HUDEP-2 (cell line): Measurements from ENCODE around the gene DNER.
"Not testable (repeated sequence)": the region's sequence is repeated elsewhere in the genome, so short reads cannot be mapped to it uniquely, and the experiment has no call there.

Experiments used
- DNase-seq, 76 experiments: peaks; one replicate each; lab custom pipeline; 2025; ENCODE audit not compliant: unreplicated experiment in 76 of 76; lab: John Stamatoyannopoulos, UW

The DNER gene

DNA sequence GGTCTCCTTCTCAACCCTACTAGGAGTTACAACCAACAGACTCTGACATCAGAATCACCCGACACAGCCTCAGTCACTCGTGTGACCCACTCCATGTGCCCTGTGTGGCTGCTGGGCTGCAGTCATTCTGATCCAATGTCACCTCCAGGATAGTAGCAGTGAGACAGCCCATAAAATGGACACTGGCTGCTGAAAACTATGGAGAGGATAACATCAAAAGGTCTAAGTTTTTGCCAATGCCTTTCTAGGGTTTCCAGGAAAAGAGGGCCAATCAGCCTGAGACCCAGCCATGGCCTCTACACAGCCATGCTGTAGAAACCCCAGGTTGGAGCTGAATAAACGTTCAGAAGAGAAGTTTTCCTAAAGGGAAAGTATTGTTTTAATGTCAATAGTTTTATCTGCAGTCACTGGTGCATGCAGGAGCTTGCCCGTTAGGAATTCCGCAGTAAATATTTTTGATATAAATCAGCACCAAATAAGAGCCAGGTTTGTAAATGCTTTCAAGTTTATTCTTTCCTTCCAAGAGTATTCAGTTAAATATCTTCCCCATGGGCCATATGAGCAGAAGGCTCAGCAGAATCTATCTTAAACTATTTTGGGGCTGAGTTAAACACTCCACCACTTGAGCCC lies 351.1 kb downstream of the DNER start:
- no peak for DNase-seq

DNA sequence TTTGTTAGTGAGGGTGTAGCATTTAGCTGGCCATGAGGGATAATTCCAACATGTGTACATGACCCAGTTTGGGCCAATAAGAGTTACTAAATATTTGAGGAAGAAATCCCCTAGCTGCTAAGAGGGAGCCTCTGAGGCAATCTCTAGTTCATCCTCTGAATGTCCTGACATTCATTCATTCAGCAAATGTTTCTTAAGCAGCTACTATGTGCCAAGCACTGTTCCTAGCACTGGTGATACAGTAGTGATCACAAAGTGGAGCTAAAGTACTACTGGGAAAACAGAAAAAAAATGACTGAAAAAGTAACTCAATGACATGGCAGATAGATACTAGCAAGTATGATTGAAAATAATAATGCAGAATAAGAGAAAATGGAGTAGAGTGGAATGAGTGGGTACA lies 363.5 kb downstream of the DNER start:
- DNase-seq = peak in 1 of 76 experiments; percentile 1

DNA sequence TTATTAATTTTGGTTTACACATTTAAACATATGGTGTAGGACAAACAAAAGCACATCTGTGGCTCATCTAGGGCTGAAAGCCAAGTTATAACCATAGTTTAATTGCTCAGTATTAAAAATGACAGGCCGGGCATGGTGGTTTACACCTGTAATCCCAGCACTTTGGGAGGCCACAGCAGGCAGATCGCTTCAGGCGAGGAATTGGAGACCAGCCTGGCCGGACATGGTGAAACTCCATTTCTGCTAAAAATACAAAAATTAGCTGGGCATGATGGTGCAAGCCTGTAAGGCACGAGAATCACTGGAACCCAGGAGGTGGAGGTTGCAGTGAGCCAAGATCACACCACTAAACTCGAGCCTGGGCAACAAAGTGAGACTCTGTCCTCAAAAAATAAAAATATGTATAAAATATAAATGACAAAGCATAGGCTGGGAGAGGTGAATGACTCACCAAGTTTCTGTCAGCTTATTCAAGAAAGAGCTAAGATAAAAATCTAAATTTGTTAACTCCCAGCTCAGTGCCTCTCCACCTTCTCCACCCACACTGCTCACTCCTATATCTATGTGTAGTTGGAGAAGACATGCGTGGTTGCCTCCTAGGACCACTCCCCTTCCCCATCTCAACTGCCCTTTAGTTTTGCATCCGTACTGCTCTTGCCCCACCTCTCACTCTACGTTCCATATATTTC lies 364.1 kb downstream of the DNER start:
- peak in 8 of 76 experiments; percentile 0 to 32 (median 6) for DNase-seq

DNA sequence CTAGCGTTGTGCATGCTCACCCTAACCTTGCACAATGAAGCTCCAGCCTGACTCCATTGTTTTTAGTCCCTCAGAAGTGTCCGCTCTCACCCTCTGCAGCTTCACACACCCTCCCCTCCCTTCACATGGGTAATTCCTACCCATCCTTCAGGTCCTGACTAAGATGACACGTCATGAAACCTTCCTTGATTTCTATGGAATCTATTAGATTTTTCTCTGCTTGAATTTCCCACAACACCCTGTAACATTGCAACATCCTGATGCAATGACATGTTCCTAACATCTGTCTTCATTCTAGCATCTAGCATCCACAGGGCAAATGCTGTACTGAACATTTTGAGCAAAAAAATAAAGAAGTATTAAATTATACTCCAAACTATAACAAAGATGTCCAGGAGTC lies 366.2 kb downstream of the DNER start:
- DNase-seq = no peak

DNA sequence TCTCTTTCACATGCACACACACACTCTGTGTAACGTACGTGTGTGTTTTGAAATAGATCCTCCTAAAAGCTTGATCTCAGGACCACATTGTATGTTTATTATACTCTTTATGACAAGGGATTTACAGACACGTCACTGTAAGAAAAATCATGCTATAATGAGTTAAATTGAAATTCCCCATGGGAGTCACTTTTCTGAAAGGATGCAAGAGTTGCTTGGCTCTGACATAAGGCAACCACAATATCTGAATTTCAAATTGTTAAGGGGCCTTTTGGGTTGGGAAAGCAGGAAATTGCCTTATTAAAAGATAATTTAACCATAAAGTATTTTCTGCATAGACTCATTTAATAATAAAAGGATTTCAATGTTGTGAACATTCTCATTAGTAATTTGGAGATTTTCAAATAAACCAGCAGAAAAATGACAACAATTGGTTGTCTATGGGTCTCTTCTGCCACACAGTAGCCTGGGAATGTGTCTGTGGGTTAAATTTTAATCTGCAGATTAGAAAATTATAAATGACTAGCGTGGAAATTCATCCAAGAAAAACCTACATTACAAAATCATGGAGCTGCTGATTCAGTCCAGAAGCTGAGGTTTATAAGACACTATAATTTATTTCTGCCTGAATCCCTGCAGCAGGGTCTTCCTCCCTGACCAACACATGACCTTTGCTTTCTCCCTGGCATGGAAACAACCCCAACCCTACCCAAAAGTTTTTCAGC lies 367.4 kb downstream of the DNER start:
- no peak for DNase-seq

DNA sequence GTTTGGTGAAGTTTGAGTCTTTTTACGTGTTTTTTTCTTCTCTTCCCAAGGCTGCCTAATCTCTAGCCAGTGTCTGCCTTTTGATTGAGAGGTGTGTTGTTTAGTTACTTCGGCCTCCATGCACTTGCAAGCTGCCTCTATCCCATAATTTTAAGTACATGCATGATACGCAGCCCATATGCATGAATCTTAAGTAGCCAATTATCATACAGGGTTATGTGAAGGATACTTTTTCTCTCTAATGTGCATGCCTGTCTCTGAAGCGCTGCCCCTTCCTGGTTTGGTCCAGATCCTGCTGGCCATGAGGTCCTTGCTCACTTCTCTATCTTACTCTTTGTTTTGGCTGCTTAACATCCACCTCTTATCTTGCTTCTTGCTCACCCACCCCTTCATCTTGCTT lies 369.4 kb downstream of the DNER start:
- DNase-seq = no peak

DNA sequence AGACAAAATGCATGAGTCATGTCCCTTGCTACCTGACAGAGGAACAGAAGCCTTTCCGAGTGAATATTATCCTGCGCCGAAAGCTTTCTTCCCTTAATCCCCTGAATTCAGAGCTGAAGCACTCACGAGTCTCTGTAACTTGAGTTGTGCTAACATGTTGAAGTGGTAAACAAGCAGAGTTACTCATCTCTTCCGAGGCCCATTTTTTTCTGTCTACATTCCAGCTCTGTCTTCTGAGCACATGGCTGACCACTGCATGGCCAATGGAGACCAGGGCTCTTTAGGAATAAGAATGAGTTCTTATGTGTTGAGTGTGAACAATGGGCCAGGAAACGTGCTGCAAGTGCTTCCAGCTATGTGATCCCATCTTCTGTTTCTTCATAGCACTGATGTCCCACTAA lies 370.2 kb downstream of the DNER start:
- DNase-seq = no peak

DNA sequence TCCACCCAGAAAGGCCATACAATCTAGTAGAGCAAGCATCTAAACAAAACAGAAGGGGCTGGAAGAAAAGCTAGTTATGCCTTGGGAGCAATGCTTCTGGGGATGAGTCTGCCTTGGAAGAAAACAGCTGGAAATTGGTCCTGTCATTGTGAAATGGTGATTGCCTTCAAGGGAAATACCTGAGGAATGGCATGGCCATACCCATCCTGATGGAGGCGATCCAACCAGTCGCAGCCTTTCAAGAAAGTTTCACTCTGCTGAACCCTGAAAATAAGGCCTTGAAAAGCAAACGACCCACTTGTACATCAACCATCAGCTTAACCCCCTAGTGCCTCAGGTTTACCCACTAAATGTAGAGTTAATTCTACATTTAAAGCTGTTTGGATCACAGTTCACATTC lies 370.7 kb downstream of the DNER start:
- no peak for DNase-seq

DNA sequence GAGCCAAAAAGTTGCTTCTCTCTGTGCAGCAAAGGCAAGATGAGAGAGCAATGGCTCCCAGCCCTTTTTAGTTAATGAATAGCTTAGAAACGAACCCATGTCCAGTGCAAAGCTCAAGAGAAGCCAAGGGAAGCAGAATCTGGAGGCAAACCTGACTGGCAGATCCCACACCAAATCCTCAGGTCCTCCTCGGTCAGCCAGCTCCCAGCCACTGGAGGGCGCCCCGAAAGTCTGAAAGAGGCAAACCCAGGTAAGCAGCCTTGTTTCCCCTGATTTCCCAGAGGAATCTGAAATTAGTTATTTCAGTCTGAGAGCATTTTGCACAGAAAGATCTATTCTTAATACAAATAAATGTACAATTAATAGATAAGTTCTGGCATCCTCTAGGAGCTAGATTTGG lies 372.0 kb downstream of the DNER start:
- DNase-seq = peak in 12 of 76 experiments; percentile 0 to 32 (median 4)

DNA sequence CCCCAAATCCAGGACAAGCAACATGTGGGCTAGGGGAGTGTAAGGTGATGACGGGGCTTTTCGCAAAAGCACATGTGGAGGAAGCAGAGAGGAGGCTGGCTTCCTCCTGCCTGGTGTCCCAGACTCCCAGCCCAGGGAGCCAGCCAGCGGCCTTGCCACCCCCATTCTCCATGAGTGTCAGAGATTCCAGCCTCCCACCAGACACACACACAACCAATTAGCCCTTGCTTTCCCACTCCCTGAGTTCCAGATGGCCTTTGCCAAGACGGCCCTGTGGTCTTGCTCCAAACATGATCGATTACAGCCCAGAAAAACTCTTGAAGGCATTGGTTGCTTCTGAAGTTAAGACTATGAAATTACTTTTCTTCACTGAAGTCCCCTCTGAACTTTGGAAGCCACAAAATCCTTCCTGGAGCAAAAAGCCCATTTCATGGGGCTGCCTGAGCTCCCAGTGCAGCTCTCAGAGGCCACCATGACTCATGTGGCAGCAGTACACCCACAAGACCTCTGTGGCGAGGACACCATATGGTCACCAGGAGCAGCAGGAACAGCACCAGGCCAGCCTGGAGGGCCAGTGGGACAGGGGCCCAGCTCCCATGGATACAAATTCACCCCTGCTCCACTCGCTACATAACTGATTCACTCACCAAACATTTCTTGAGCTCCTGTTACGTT lies 374.1 kb downstream of the DNER start:
- no peak for DNase-seq

DNA sequence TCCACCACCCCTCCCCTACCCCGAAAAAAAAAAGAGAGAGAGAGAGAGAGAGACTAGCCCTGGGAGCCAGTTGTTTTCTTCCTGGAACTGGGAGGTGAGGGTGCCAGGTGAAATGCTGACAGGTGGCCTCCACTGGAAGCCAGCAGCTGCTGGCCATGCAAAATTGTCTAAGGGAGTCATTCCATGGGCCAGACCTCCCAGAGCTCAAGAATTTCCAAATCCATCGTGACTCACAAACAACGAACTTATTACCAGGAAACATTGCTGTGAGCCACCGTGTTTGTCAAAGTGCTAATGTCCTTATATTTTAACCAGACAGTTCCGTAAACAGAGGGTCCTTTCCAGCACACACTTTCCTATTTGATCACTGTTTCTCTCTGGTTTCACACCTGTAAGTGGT lies 374.7 kb downstream of the DNER start:
- no peak for DNase-seq

DNA sequence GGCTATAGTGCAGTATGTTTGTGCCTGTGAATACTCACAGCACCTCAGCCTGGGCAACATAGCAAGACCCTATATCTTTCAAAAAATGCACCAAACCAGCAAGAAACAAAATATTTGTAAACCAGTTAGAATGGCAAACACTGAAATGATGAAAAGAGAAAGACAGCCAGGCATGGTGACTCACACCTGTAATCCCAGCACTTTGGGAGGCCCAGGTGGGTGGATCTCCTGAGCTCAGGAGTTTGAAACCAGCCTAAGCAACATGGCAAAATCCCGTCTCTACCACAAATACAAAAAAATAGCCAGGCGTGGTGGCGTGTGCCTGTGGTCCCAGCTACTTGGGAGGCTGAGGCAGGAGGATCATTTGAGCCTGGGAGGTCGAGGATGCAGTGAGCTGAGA lies 375.2 kb downstream of the DNER start:
- DNase-seq = not testable (repeated sequence)

DNA sequence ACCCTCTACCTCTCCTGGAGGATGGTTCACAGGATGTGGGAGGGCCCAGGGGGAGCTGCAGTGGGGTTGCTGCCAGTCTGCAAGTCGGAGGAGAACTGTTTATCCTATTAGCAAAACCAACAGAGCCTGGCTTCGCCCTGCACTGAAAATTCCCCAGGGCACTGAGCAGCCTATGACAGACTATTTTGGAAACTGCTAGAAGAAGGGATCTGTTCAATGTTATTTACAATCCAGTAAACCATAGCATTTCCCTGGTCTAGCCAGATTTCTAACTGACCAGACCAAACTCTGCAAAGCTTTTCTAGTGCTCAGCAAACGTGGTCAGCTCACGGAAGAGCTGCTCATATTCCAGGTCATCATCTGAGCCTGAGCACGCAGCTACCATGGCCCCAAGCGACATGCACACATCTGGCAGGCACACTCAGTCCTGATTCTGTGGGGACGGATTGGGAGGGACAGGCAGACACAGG lies 378.4 kb downstream of the DNER start:
- no peak for DNase-seq

DNA sequence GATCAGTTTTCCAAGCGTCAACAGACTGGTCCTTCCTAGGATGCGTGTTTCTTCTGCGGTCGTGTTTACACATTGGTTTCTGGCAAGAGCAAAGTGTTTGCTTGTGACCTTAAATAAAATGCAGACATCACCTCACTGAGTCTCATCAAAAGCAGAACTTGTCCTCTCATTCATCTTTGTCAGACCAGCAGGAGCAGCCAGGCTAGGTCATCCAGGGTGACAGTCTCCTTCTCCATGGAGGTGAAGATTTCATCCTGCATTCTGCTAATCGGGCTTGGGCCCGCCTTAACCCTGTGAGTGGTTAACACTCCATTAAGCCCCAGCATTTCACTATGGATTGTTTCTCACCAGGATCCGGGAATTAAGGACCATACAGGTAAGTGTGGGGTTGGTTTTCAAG lies 379.0 kb downstream of the DNER start:
- DNase-seq = no peak

DNA sequence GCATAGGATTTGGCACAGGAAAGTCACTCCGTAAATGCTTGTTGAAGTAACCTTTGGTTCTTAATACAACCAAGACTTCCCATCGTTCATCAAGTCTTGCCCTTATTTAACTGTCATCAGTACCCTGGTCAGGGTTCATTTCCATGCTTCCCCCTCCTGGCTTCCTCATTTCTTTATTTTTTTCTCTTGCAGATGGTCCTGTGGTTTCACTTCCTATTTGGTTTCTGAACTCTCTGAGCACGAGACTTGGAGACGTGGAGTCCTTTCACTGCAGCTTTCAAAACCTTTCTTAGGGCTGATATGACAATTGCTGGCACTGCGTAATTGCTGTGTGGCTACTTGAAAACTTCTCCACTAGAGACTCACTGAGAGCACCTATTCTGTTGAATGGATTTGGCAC lies 383.4 kb downstream of the DNER start:
- DNase-seq = no peak

DNA sequence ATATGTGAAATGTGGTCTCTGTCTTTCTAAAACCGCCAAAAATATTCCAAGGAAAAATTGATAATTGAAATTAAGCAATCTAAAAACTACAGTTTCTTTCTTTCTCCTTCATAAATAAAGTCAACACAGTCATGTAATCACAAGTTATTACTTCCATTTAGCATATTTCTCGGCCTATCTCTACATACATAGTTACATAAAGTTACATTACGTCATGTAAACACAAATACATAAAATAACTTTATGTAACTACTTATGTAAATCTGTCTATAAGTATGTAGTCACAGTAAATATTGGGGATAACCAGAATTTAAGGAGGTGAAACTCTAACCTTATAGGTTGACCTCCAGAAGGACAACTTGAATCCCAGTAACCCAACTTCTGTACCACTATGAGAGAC lies 394.8 kb downstream of the DNER start:
- no peak for DNase-seq

DNA sequence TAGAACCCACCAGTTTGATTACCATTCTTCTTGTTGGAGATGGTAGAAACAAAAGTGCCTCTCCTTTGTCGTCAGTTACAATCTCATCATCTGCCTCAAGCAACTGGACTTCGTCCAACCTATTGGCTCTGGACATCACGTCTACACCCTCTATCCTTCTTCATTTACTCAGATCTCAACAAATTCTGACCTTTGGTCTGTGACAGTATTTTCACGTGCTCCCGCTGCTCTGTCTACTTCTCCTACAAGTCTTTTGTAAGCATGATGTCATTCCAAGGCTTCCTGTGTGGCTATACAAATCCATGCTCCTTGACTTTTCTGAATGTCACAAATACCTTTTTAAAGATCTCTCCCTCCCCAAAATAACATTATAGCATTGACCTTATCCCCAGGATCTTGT lies 400.2 kb downstream of the DNER start:
- no peak for DNase-seq

DNA sequence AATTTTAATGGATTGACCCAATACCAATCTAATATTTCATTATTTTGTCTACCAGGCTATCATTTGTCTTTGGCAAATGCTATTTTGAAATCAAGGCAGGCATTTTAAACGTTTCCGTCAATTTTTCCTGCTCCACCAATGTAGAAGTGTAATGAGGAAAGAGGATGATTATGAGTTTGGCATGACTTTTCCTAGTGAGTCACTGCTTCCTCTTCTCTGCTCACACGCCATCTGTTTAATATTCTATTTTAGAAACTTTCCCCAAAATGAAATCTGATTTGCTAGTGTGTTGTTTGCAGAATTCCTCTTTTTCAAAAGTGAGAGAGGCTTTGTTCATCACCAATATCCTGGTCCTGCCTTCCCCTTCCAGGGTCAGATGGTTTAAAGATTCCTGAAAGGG lies 400.8 kb downstream of the DNER start:
- DNase-seq = no peak
